Left colon (tissue), 2 donors: Measurements from ENCODE around the gene RAB30. TPM values are rescaled to one million over a fixed set of nuclear protein-coding genes. Genes with fewer than 3 reads are reported as not detected.

Experiments used
- ATAC-seq: fragments of 200-7000 bp; cut with Tn5 transposase; one replicate; pipeline ENCODE4 v1.9.1; 2020; ENCODE audit warnings: mild to moderate bottlenecking, moderate library complexity
- DNase-seq, 2 donors: peaks; one replicate each; pipeline ENCODE4 v3.0.0-alpha.2; 2020
- intact Hi-C, 2 donors: fragments of 100-400 bp; cut with DNase I in 1 of 2; cut with micrococcal nuclease in 1 of 2; formaldehyde crosslinking; loops; one replicate each; pipeline versions ENCODE4 v1.11.2 to v1.14.0; 2022; cut with DNase I, micrococcal nuclease
- total RNA-seq, 2 donors: library from RNA; stranded (reverse); fragmentation: NEBNext Ultra II Directional; extraction: Animal tissue kit (Norgen Biotek cat#: 25700); gene quantifications; one replicate each; pipeline ENCODE4 v1.2.1, GENCODE V29; 2021
- donor health status: DM: no; HTN: no; CAD: no.
- donor health status: DM: yes; HTN: yes; CAD: no.

The RAB30 gene
- total RNA-seq, 2 donors from 2014 or later, result 5.9 to 24.3 TPM

DNA sequence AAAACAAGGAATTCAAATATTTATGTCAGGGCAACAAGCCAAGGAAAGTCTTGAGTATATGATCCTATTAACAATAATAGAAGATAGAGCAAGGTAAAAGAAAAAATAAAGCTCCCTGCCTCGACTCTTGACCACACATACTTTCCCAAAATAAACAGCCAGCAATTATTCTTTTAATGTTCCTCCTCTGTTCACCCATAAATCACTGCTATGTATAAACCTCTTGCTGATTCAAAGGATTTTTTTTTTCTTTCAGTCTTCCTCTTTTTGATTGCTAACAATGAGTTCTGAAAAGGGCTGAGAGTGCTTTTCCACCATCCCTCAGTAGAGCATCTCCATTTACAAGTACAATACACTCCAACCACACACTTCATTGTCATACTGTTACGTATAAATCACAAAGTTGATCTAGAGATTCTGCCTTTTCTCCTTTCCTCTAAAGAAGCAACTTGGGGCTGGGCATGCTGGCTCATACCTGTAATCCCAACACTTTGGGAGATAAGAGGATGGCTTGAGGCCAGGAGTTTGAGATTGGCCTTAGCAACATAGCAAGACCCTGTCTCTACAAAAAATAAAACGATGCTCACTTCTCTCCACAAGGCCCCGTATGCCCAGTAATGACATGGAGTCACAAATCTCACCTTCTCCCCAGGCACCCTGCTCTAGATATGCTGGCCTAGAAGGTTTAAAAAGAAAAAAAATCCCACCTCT is 24.0 kb downstream of the RAB30 start:
- ATAC-seq, result no peak
- no peak for DNase-seq
- intact Hi-C loops, result no loop called here

- DNase-seq (no peak), ATAC-seq (no peak)
- intact Hi-C loops, result no loop called here
Observed at GRCh38 chr11:83046621-83047172, 25.0 kb downstream of the RAB30 start.

DNA sequence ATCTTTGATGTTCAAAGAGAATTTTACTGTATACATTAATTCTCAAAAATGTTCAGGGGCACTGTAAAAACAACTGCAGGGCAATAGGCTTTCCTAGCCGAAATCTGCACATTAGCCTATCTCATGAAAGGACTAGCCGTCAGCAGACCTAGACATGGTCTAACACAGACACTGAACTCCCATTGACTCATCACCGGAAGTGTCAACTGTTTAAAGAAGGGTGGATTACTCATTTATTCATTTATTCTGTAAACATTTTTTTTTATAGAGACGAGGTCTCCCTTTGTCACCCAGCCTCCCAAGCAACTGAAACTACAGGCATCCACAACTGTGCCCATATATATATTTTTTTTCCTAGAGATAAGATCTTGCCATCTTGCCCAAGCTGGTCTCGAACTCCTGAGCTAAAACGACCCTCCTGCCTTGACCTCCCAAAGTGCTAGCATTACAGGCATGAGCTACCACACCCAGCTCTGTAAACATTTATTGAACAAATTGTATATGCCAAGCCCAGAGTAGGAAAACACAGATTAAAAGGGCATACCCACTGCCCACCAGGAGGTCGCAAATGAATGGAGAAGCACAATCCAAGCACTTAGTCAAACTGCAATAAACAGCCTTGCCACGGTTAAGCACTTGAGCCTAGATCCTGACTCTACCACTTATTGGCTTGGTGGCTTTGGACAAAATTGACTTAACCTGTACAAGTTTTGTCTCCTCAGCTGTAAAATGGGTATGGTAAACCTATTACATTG is 26.6 kb downstream of the RAB30 start:
- ATAC-seq, result peak; percentile 63
- intact Hi-C loops, result no loop called here

GRCh38 chr11:83042964-83043711 is 28.6 kb downstream of the RAB30 start:
- ATAC-seq, result no peak
- no peak for DNase-seq
- intact Hi-C loops, result no loop called here

More for the DNA sequence above, 26.6 kb downstream of the RAB30 start:
- no peak for DNase-seq

DNA sequence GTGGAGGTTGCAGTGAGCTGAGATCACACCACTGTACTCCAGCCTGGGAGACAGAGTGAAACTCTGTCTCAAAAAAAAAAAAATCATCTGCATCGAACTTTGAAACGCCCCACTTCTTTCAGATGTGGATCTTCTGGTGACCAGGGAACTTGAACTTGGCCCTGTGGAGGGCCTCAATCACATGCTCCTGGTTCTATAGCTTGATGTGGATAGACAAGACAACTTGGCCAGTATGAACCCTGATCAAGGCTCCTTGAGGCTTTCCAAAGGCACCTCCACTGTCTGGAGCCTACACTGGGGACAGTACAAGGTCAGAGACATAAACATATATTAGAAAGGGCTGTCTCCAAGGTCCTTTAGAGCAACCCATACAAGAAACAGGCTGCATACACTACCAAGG is 30.6 kb downstream of the RAB30 start:
- ATAC-seq (no peak), DNase-seq (no peak)
- intact Hi-C loops, result no loop called here

DNA sequence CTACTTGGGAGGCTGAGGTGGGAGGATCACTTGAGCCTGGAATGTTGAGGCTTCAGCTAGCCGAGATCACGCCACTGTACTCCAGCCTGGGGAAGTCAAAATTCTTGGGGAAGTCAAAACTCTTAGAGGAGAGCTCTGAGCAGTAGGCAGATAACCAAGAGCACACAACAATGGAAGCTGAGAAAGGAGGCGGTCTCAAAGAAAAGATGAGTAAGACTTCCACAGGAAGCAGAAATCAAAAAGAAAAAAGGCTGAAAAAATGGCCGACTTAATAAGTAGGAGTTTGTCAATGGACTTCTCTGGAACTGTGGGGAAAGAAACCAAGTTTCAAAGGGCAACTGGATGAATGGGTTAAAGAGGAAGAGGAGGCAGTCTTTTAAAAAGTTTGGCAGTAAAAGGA is 32.1 kb downstream of the RAB30 start:
- DNase-seq, result no peak
- intact Hi-C loops, result no loop called here
- ATAC-seq, result no peak

DNA sequence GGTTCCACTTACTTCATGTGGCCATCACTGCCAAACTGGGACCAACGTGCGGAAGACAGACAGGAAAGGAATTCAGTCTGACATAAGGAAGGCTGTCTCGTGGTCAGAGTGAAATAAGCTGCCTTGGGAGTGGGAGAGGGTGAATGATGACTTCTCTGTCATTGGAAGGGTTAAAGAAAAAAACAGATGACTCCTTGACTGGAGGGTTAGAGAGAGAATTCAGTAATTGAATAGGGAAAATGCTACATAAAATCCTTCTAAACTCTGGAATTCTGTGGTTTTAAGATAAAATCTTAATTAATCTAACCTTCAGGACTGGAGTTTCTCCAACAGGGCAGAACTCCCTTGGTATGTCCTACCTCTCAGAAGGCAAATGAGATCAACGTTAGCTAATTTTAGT is 33.8 kb downstream of the RAB30 start:
- DNase-seq (no peak), ATAC-seq (no peak)
- intact Hi-C loops, result no loop called here

DNA sequence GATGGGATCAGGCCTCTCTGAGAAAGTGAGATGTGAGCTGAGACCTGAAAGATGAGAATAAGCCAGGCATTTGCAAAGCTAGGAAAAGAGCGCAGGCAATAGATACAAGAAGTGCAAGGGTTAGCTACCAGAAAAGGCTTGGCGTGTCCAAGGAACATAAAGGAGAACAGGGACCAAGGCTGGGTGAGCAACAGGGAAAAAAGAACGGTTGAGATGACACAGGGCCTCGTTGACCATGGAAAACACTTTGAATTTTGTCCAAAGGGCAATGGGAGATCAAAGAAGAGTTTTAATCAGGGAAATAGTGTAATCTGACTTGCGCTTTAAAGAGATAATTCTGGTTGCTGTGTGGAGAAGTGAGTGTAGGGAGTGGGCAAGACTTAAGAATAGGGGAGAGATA is 35.0 kb downstream of the RAB30 start:
- no peak for DNase-seq
- intact Hi-C loops, result no loop called here
- ATAC-seq, result no peak

DNA sequence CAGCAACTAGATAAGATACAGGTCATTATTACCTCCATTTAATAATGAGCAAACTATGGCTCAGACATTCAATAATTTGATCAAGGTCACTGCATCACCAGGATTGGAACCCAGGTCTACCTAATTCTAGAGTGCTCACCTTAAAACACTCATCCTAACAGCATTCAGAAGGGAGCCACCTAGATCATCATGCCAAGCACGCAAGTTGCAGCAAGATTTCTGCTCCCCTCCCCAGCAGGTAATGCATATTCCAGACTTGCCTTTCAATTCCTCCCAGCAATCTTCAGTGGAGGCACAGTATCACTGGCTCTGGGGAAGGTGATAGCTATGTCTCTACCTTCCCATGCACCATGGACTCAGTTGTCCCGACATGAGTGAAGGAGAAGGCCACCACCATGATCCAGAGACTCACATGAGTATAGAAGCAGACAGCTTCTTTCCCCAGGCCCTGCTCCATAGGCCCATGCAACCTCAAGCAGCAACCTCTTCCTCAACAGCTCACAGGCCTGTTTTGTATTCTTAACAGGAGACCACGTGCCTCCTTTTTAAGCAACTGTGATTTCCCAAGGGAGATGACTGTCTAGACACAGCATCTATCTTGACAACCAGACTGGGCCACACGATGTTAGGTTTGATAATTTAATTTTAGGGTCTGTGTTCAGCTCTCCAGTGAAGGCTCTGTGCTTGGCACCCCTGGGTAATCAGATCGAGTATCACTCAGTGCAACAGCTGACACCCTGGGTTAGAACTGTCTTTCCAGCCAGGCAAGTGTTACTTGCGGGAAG is 36.4 kb downstream of the RAB30 start:
- ATAC-seq, result no peak
- no peak for DNase-seq
- intact Hi-C loops, result no loop called here

- ATAC-seq (no peak), DNase-seq (no peak)
- intact Hi-C loops, result no loop called here
Observed at GRCh38 chr11:83034673-83035014, 37.1 kb downstream of the RAB30 start.

DNA sequence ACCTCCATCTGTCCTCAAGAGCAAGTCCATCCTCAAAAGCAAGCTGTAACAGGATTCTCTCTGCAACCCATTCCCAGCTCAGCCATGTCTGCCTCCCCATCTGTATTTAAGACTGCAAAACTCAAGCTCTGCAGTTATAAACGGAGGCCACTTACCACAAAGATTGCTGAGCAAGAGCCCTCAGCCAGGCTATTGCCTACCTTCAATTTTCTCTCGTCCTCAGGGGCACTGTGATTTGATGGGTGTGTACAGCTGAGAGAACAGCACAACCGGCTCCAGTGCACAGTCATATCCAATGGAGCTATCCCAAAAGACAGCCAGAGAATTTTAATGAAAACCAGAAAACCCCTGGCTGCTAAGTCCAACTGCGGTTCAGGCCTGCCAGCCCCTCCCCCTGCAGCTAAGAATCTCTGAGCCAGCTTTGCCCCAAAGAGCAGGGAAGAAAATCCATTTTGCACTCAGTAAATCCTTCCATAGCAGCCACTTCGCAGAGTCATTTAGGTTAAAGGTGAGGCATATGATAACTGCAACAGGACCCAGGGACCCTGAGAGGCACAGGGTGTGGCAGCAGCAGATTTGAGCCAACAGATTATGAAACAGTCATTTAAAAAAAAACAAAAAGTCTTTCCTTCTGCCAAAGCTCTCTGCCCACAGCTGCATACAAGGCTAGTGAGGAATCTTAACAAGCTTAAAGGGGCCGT is 37.6 kb downstream of the RAB30 start:
- intact Hi-C loops, result no loop called here

GRCh38 chr11:83033371-83033770 is 38.3 kb downstream of the RAB30 start:
- intact Hi-C loops, result no loop called here
- DNase-seq (no peak), ATAC-seq (no peak)

More for the DNA sequence above, 37.6 kb downstream of the RAB30 start:
- DNase-seq (peak; percentile 50 to 55), ATAC-seq (peak; percentile 92)

- intact Hi-C loops, result no loop called here
- ATAC-seq (no peak), DNase-seq (no peak)
Observed at GRCh38 chr11:83031127-83031526, 40.6 kb downstream of the RAB30 start.

DNA sequence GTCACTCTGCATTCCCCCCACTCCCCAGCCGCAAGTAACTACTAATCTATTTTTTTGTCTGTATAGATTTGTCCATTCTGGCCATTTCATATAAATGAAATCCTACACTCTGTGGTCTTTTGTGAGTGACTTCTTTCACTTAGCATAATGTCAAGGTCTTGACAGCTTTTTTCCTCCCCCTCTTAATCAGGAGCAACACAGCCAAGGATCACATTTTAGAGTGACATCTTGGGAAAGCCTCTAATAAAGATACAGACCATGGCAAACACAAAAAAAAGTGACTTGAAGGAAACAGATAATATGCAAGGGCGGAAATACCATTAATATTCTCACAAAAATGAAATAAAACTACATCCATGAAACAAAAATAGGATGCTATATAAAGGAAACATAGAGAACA is 43.9 kb downstream of the RAB30 start:
- DNase-seq (no peak), ATAC-seq (no peak)
- intact Hi-C loops, result no loop called here

DNA sequence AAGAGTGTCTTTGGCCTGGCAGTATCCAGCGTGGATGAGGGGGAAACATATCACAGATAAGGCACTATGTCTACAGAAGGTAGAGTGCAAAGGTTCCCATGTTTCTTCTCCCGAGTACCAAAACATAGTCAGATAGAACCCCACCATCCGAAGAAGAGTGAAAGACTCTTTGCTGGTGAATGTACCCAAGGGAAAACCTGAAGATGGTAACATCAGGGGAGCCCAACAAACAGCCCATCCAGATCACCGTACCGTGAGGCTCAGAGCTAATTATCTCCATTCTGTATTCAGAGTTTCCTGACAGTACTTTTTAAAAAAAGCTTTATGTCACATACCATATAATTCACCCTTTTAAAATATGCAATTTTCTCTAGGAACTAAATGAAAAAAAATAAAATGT is 44.4 kb downstream of the RAB30 start:
- intact Hi-C loops, result no loop called here
- no peak for DNase-seq
- no peak for ATAC-seq

GRCh38 chr11:83026229-83026628 is 45.5 kb downstream of the RAB30 start:
- intact Hi-C loops, result no loop called here
- ATAC-seq (no peak), DNase-seq (no peak)

DNA sequence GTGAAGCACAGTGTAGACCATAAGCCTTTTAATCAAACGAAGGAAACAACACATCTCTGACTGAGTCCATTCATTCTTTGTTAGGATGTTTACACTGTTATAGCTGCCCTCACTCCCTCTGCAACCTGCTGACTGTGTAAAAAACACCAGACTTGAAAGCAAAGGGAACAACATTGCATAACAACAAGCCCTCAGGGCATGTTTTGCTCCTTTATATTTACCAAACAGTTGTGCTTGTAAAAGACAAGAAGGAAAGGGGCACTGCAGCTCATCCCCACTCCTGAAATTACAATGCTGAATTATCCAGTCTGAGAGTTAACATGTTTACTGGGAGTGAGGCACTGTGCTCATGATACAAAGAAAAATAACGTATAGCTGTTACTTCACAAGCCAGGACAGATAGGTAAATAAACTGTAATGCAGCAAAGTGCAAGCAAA is 46.4 kb downstream of the RAB30 start:
- ATAC-seq (peak; percentile 25), DNase-seq (no peak)
- intact Hi-C loops, result no loop called here

DNA sequence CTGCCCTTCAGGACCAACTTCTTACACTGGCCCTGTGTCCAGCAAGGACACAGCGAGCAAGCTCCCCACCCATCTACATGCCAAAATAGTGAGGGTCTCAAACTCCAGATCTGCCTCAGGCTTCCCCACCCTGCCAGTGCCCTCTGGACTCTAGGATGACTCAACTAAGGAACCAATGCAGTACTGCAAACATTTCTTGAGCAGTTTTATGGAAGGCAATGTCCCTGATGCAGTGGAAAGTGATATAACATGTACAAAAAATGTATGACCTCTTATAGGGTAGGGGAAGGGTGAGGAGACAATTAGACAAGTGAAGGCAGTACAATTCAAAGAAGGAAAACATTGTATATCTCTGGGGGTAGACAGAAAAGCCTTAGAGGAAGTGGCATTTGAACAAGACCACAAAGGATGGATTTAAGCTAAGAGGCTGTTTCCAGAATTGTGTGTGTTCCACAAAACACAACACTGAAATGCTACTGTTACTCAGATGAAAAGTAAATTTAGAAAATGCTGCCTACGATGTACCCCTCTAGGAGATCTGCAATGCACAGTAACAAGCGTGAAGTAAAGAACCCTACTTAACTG is 47.3 kb downstream of the RAB30 start:
- ATAC-seq (peak; percentile 87), DNase-seq (no peak)
- intact Hi-C loops, result no loop called here
